Keratinocyte (primary cell): ENCODE results near the gene SLIT3. TPM values are rescaled to one million over a fixed set of nuclear protein-coding genes. Genes with fewer than 3 reads are reported as not detected.

ENCODE experiments used
- DNase-seq: peaks from one replicate; pipeline ENCODE4 v3.0.0-alpha.2; 2011; ENCODE audit warnings: low read depth, missing footprints, low spot score
- FAIRE-seq: peaks from 2 replicates; lab custom pipeline; 2011; peaks lifted over from hg19 to GRCh38; lab: Jason Lieb, UNC
- H2AFZ ChIP-seq: 2 replicates; pipeline ENCODE4 v1.6.0; 2012; ENCODE audit warnings: low read length, control low read depth, inconsistent platforms; ENCODE audit not compliant: control insufficient read depth
- H3K27ac ChIP-seq: 2 replicates; pipeline ENCODE4 v1.5.1; 2011; ENCODE audit warnings: low read length; ENCODE audit not compliant: control insufficient read depth, insufficient read depth
- H3K27me3 ChIP-seq: 3 replicates; pipeline ENCODE4 v1.6.0; 2011; ENCODE audit warnings: low read length; ENCODE audit not compliant: control insufficient read depth, insufficient read depth; ENCODE audit errors: extremely low read depth
- H3K36me3 ChIP-seq, 2 experiments: 2 replicates in 1 of 2; 3 replicates in 1 of 2; pipeline ENCODE4 v1.5.1; 2011; ENCODE audit warnings: low read length in 2 of 2, mild to moderate bottlenecking in 1 of 2; ENCODE audit not compliant: control insufficient read depth in 2 of 2, insufficient read depth in 2 of 2; ENCODE audit errors: extremely low read depth in 1 of 2
- H3K4me1 ChIP-seq: 3 replicates; pipeline ENCODE4 v1.5.1; 2011; ENCODE audit warnings: low read length; ENCODE audit not compliant: control insufficient read depth, insufficient read depth; ENCODE audit errors: extremely low read depth
- H3K4me2 ChIP-seq: 3 replicates; pipeline ENCODE4 v1.6.0; 2011; ENCODE audit warnings: low read depth, low read length; ENCODE audit not compliant: control insufficient read depth, insufficient read depth; ENCODE audit errors: extremely low read depth
- H3K4me3 ChIP-seq, 3 experiments: fragments of 200-600 bp in 1 of 3; sonication (generic) in 1 of 3; 2 replicates in 2 of 3; 3 replicates in 1 of 3; pipeline ENCODE4 v1.5.1; 2011 to 2016; ENCODE audit warnings: low read length in 3 of 3, mild to moderate bottlenecking in 3 of 3, control low read depth in 2 of 3, inconsistent platforms in 1 of 3, low read depth in 1 of 3, mixed read lengths in 1 of 3, mixed run types in 1 of 3, moderate library complexity in 1 of 3; ENCODE audit not compliant: control insufficient read depth in 2 of 3, insufficient read depth in 2 of 3; ENCODE audit errors: extremely low read depth in 1 of 3
- H3K79me2 ChIP-seq: 2 replicates; pipeline ENCODE4 v1.6.0; 2012; ENCODE audit warnings: low read length; ENCODE audit not compliant: control insufficient read depth, insufficient read depth
- H3K9ac ChIP-seq: 3 replicates; pipeline ENCODE4 v1.6.0; 2011; ENCODE audit warnings: low read length; ENCODE audit not compliant: control insufficient read depth, insufficient read depth; ENCODE audit errors: extremely low read depth
- H3K9me1 ChIP-seq: 3 replicates; pipeline ENCODE4 v1.6.0; 2011; ENCODE audit warnings: low read length; ENCODE audit not compliant: control insufficient read depth, insufficient read depth; ENCODE audit errors: extremely low read depth
- H3K9me3 ChIP-seq: 2 replicates; pipeline ENCODE4 v1.5.1; 2012; ENCODE audit warnings: low read depth, low read length; ENCODE audit not compliant: control insufficient read depth
- H4K20me1 ChIP-seq: 3 replicates; pipeline ENCODE4 v1.6.0; 2011; ENCODE audit warnings: low read length; ENCODE audit not compliant: control insufficient read depth, insufficient read depth; ENCODE audit errors: extremely low read depth
- EZH2 ChIP-seq: IDR thresholded peaks from one replicate; pipeline ENCODE4 v1.6.1; 2012; ENCODE audit warnings: inconsistent platforms, mild to moderate bottlenecking, low read length, moderate library complexity
- dilution Hi-C: fragments of 300-500 bp; cut with MboI; formaldehyde crosslinking; loops from one replicate; pipeline ENCODE4 v1.7.0; 2020; ENCODE audit warnings: low sequenced_read_pairs; ENCODE audit not compliant: extremely low pct_ligation_motif_present
- polyA plus RNA-seq, 5 experiments: library from polyadenylated mRNA; depleted of rRNA in 3 of 5; stranded (reverse) in 3 of 5; stranded (forward) in 1 of 5; unstranded in 1 of 5; fragments of >200 nt; gene quantifications; 1 replicate in 1 of 5; 2 replicates in 3 of 5; 3 replicates in 1 of 5; pipeline versions ENCODE4 v1.2.1 to v1.2.3, GENCODE V29; 2011 to 2012; ENCODE audit warnings: missing spikeins in 2 of 5, low read depth in 1 of 5, low replicate concordance in 1 of 5
- TF ChIP-seq, protein P1 (sequence below), 3 experiments: IDR thresholded peaks in 1 of 3; conservative IDR thresholded peaks in 1 of 3; optimal IDR thresholded peaks in 1 of 3; 2 replicates in 2 of 3; 3 replicates in 1 of 3; pipeline versions ENCODE3 to v1.5.1; 2011; ENCODE audit warnings: low read length in 3 of 3, mild to moderate bottlenecking in 3 of 3, moderate library complexity in 2 of 3, control low read depth in 1 of 3, inconsistent platforms in 1 of 3; ENCODE audit not compliant: insufficient read depth in 2 of 3; ENCODE audit errors: extremely low read depth in 1 of 3

The SLIT3 gene
- polyA plus RNA-seq, 1 donor (not counting 4 experiments of a cell fraction or from before 2014, with no cell fraction given): 2.4 TPM

DNA sequence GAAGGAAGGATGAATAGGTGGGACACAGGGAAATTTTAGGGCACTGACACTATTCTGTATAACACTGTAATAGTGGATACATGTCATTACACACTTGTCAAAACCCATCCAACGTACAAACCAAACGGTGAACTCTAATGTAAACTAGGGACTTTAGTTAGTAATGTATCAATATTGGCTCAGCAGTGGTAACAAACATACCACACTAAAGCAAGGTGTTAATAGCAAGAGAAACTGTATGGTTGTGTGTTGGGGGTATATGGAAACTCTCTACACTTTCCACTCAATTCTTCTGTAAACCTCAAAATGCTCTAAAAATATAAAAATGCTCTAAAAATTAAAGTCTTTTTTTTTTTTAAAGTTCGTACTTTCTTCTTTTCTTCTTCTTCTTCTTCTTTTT, 428.7 kb downstream of the SLIT3 start:
- DNase-seq (no peak), FAIRE-seq (no peak)
- Histone ChIP-seq H3K4me3 (no peak overlapping the region), H3K4me1 (no peaks in the 10 kb centered on the region), H3K9me1 (no peaks in the 10 kb centered on the region), H3K79me2 (no peaks in the 10 kb centered on the region), H3K9me3 (no peaks in the 10 kb centered on the region), H3K4me2 (no peak overlapping the region), H3K36me3 (no peaks in the 10 kb centered on the region), H3K9ac (no peak overlapping the region), H3K27ac (no peak overlapping the region), H2AFZ (no peak overlapping the region), H3K27me3 (no peaks in the 10 kb centered on the region), H4K20me1 (no peaks in the 10 kb centered on the region)
- dilution Hi-C loops: no loop called here
- no peak for TF ChIP-seq EZH2
- TF ChIP-seq, protein P1, sequence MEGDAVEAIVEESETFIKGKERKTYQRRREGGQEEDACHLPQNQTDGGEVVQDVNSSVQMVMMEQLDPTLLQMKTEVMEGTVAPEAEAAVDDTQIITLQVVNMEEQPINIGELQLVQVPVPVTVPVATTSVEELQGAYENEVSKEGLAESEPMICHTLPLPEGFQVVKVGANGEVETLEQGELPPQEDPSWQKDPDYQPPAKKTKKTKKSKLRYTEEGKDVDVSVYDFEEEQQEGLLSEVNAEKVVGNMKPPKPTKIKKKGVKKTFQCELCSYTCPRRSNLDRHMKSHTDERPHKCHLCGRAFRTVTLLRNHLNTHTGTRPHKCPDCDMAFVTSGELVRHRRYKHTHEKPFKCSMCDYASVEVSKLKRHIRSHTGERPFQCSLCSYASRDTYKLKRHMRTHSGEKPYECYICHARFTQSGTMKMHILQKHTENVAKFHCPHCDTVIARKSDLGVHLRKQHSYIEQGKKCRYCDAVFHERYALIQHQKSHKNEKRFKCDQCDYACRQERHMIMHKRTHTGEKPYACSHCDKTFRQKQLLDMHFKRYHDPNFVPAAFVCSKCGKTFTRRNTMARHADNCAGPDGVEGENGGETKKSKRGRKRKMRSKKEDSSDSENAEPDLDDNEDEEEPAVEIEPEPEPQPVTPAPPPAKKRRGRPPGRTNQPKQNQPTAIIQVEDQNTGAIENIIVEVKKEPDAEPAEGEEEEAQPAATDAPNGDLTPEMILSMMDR (optimal IDR thresholded peaks at IDR 0.05 in 1 of 3, IDR thresholded peaks at IDR 0.05 in 1 of 3, conservative IDR thresholded peaks at IDR 0.05 in 1 of 3; ENCODE audit: extremely low read depth in 1 of 3, insufficient read depth in 2 of 3, low read length in 3 of 3): no peak

DNA sequence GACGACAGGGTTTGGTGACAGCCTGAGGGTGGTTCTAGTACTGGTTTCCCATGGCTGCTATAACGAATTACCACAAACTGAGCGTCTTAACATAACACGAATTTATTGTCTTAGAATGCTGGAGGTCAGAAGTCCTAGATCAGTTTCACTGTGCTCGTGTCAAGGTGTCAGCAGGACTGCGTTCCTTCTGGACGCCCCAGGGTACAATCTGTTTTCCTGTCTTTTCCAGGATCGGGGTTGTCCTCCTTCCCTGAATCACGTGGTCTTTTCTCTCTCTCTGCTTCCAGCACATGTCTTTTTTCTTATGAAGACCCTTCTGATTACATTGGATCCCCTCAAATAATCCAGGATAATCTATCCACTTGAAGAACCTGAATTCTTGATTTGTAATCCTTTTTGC, 430.0 kb downstream of the SLIT3 start:
- Histone ChIP-seq H3K9ac (no peak overlapping the region), H2AFZ (no peak overlapping the region), H3K9me3 (no peaks in the 10 kb centered on the region), H3K36me3 (no peaks in the 10 kb centered on the region), H3K27ac (no peak overlapping the region), H3K4me1 (no peaks in the 10 kb centered on the region), H3K9me1 (no peaks in the 10 kb centered on the region), H3K79me2 (no peaks in the 10 kb centered on the region), H3K4me3 (no peak overlapping the region), H4K20me1 (no peaks in the 10 kb centered on the region), H3K27me3 (no peaks in the 10 kb centered on the region), H3K4me2 (no peak overlapping the region)
- DNase-seq (no peak), FAIRE-seq (no peak)
- TF ChIP-seq, protein P1 (optimal IDR thresholded peaks at IDR 0.05 in 1 of 3, IDR thresholded peaks at IDR 0.05 in 1 of 3, conservative IDR thresholded peaks at IDR 0.05 in 1 of 3; ENCODE audit: extremely low read depth in 1 of 3, insufficient read depth in 2 of 3, low read length in 3 of 3): no peak
- no peak for TF ChIP-seq EZH2
- dilution Hi-C loops: no loop called here
